Inferior parietal cortex (tissue), 1 donor: ENCODE results near the gene PPP2R5B.

Source experiments
- DNase-seq: peaks from one replicate; pipeline ENCODE4 v3.0.0-alpha.2; 2016; ENCODE audit errors: extremely low spot score

Gene PPP2R5B

DNA sequence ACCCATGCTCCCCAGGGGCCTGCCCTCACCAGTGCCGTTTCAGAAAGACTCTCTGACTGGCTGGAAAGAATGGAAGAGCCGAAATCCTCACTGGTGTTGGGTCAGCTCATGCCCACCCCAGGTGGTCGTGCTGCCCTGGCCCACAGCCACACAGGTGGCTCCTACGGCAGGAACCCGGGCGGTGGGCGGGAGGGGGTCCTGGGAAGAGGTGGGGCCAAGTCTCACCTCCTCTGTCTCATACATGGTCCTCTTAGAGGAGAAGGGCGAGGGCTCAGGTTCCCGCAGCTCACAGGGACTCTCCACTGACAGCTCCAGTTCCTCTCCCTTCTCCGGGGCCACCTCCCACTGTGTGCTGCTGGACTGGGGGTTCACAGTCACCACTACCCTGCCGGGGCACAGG, 15.7 kb upstream of the PPP2R5B start:
- no peak for DNase-seq

- no peak for DNase-seq
Observed at GRCh38 chr11:64909653-64910343, 14.7 kb upstream of the PPP2R5B start.

DNA sequence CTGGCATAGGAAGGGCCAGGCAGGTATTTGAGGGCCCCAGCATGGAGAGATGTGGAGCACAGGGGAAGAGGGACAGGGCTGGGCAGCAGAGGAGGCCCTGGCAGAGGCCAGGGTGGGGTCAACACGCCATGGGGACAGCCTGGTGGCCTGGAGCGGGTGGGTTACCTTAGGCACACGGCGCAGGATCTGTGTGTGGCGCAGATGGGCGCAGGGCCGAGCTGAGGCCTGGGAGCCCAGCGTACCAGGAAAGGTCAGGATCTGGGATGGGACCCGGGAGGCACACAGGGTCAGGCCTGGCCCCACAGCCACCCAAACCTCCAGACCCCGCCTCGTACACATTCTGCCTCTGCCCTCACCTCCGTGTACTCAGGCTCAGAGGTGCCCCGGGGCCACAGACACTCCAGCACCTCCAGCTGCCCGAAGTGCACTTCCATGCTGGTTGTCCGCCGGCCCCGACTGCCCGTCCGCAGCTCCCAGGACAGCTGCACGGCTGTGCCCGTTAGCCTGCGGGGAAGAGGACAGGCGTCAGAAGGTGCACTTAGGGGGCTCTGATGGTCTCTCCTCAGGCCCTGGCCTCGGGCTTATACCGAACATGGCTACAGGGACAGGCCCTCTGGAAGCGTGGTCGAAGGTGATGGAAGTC, 13.9 kb upstream of the PPP2R5B start:
- no peak for DNase-seq

- no peak for DNase-seq
Observed at GRCh38 chr11:64911142-64911541, 13.3 kb upstream of the PPP2R5B start.

GRCh38 chr11:64911689-64912088, 12.8 kb upstream of the PPP2R5B start:
- no peak for DNase-seq

DNA sequence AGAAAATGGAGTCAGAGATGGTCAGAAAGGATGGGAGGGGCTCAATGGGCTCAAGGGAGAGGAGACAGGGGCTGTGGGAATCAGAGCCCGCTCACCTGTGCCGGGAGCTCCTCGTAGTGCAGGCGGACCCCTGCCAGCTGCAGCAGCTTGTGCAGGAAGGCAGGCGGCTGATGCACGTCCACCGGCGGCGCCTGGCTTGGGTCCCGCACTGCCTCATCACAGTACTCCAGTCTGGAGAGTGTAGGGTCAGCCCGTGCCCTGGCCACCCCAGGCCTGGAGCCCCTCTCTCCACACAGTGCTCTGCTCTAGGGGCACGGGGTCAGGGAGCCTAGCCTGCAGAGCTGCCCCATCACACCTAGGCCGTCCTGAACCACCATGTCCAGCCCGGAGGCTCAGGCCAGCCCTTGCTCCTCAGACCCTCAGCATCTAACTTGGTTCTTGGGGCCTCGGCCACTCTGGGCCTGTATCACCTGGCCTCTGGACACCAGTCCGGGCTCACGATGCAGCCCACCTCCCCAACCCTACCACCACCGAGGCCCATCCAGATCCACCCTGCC, 11.2 kb upstream of the PPP2R5B start:
- no peak for DNase-seq

- DNase-seq: no peak
Observed at GRCh38 chr11:64914123-64914522, 10.4 kb upstream of the PPP2R5B start.

- no peak for DNase-seq
Observed at GRCh38 chr11:64915376-64915887, 9.1 kb upstream of the PPP2R5B start.

DNA sequence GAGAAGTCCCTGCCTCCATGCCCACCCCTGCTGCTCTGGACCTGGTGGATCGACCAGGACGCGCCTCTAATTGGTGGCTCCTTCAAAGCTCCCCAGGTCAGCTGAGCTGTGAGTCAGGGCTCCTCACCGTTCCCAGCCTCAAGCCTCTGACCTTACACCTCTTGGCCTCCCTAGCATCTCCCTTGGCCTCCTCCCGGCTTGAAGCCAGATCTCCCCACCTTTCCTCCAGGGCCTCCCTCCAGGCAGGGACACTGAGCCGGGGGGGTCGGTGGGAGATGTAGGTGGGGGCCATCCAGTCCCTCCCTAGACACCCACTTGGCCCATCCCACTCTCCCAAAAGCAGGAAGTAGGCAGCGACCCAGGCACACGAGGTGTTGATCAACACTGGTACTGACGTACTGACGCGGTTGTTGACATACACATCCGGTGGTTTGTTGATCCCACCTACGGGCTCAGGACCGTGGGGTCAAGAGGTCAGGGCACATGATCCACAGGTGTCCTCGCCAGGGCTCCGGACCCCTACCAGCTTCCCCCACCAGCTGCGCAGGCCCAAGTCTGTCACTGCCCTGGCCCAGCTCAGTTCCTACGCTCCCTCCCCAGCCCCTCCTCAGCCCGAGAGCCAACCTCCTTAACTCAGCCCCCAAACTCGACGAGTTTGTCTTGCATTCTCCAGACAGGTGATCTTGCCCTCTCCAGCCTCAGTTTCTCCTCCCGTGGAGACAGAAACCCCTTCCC, 8.3 kb upstream of the PPP2R5B start:
- no peak for DNase-seq

DNA sequence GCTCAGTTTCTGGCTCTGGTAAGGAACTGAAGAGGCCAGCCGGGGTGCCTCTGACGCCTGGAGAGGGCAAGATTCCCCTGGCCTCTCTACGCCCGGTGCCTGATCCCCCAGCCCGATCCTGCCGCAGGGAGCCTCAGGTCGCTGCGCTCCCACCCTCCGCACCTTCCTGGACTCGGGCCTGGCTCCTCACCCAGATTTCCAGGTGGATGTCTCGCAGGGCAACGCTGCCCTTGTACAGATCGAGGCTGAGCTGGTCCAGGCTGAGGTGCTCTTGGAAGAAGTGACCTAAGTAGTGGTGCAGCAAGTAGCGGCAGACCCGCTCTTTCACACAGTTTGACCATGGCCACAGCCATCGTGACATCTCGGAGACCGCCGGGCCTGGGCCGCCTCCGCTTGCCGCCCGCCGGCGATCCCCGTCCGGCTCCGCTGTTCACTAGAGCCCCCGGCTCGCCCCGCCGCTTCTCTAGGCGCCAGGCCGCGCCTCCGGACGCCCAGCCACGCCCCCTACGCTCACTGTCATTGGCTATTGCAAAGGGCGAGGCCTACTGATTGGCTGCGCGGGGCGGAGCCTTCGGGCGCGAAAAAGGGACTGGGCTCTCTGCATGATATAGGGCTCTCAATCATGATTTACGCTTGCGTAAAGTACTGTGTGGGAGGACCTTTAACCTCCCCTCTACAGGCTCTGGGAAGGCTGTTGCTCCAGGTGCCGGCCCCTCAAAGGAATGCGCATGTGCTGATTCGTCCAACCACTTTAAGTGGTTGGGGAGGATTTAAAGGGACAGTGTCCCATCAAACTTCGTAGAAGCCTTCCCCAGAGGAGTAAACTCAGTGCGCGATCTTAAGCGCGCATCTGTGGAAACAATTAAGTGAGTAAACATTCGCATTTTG, 7.5 kb upstream of the PPP2R5B start, which contains the start of gene ATG2A:
ATG2A (minus strand) TSS at position 435 of the 888 bp plus-strand sequence; CDS start at position 361, 74 bp downstream.
- peak; percentile 99 for DNase-seq

DNA sequence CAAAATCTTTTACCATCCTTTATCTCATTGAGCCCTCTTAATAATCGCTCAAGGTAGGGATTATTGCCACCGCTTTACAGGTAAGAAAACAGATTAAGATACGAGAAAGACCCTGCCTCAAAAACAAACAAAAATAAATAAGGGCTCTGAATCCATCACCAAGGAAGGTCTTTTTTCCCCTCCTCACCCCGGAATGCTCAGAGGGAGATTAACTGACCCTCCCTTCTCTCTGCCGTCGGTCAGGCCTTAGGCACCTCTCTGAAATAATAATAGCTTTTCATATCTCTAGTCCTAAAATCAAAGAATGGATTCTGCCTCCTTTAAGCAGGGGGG, 6.9 kb upstream of the PPP2R5B start:
- no peak for DNase-seq

GRCh38 chr11:64918017-64918416, 6.5 kb upstream of the PPP2R5B start:
- DNase-seq: peak; percentile 17

- peak; percentile 32 for DNase-seq
Observed at GRCh38 chr11:64919627-64920026, 4.9 kb upstream of the PPP2R5B start.

DNA sequence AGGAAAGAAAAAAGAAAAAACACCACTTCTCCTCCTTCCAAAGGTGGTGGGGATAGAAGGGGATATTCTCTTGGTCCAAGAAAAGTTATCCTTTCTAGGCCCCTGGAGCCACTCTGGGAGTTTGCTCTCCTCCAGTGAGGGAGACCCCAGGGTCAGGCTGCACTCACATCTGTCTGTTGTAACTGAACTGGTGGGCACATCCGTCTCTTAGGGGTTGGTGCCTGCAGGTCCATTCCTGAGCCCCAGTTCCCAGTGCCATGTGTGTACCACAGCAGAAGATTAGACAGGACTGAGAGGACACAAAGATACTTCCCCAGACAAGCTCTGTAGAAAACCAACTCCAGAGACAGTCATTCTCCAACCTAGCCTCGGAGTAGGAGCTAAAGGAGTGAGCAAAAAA, 4.4 kb upstream of the PPP2R5B start:
- no peak for DNase-seq

DNA sequence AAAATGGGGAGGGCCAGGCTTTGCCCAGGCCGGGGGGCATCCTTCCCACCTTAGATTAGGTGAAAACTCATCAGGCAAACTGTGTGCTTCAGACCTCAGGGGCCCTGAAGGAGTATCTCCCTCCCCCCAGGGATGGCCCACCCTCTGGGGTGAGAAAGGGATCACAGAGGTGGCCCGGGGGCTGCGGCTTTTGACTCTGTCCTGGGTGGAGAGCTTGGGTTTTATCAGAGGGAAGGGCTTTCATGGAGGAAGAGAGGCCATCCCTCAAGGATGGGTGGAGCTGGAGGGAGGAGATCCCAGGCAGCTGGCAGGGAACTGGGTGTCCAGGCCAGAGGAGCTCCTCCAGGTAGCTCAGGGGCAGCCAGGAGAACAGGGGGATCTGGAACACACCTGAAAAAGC, 3.1 kb upstream of the PPP2R5B start:
- DNase-seq: no peak

DNA sequence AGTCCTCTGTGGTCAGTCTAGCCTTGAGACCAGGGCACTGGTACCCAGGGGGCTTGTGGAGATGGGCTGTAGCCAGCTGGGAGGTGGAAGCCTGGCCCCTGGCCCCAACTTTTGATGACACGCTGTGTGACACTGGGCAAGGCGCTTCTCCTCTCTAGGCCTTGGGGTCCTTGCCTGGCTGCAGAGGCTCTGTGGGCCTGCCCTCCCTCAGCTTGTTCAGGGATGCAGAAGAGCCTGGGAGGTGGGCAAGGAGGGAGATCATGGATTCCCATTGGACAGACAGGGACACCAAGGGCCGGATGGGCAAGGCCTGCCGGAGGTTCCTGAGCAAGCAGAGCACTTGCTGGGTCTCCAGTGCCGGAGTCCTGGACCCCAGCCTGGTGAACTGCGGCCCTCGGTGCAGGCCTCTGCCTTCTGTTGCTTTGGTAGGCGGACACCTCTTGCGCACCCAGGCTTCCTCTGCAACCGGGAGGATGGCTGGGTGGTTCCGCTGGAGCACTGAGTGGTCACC, 1.3 kb upstream of the PPP2R5B start:
- DNase-seq: no peak

DNA sequence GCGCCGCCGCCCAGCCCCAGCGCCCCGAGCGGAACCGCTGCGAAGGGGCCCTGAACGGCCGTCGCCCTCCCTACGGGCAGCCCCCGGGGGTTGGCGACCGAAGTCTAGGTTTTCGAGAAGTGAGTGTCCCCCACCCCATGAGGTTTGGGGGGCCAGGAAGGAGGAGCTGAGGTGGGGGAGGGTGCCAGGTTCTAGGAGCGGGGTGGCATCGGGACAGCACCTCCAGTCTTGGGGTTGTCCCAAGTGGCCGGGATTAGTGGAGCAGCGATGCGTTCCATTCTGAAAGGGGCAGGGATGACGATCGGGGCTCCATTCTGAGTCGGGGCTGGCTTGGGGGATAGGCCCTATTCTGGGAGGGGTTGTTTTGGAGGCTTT, 408 bp downstream of the PPP2R5B start:
- DNase-seq: no peak

DNA sequence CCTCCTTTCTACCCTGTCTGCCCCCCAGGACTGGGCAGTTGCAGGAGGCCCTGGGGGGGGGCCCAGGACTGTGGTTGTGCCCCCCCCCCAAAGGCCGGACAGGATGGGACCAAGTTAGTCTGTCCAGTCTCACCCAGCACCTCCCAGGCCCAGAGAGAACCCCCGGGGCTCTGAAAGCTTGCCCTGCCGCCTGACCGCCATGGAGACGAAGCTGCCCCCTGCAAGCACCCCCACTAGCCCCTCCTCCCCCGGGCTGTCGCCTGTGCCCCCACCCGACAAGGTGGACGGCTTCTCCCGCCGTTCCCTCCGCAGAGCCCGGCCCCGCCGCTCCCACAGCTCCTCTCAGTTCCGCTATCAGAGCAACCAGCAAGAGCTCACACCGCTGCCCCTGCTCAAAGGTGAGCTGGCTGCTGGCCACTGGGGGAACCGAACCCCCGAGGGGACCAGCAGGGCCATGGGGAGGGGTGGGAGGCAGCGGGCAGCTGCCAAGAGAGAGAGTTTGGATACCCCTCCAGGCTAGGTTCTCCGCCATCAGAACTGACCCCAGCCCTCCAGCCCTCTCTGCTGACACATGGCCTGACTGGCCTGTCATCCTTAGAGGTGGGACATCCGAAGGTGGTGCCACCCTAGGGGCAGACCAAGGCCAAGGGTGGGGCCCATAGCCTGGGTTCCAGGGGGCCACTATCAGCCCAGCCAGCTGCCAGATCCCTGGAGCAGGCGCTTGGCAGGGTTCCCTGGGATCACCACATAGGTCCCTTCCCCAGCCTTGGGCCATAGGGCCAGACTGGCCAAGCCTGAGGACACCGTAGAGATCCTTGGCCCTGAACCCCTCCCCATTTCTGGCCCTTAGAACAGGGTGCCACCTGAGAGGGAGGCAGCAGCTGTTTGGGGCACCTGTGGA, 1.3 kb downstream of the PPP2R5B start:
- DNase-seq: no peak

GRCh38 chr11:64926689-64927088, 2.2 kb downstream of the PPP2R5B start:
- DNase-seq: no peak

DNA sequence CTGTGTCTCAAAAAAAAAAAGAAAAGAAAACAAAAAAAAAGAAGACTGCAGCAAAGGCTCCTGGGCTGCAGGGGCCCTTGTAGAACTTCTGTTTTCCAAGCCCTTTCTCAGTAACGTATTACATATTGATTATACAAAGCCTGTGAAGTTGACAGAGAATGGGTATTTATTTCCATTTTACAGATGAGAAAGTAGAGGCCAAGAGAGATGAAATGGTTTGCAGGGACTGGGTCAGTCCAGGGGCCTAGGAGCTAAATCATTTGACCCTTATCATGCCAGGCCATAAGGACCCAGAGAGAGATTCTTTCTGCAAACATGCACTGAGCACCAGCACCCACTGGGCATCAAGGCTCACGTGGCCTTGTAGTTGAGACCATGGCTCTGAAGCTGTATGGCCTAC, 4.5 kb downstream of the PPP2R5B start:
- DNase-seq: no peak
